NCI-H128 (cell line): Measurements from ENCODE around the gene GLMP.

ENCODE experiments used
- DNase-seq: peaks from one replicate; lab custom pipeline; 2025; ENCODE audit not compliant: unreplicated experiment; lab: John Stamatoyannopoulos, UW

GLMP gene

DNA sequence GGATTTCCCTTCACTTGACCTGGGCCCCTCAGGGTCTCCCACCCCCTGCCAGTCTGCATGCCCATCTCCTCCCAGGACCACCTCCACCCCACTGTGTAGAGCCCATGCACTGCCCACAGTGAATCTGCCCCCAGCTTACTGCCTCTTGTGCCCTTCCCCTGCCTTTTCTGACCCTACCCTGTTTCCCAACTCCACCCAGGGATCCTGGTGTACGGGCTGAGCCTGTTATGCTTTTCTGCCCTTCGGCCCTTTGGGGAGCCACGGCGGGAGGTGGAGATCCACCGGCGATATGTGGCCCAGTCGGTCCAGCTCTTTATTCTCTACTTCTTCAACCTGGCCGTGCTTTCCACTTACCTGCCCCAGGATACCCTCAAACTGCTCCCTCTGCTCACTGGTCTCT, 9.4 kb downstream of the GLMP start:
- no peak for DNase-seq

- no peak for DNase-seq
These were observed 10.0 kb downstream of the GLMP start for GRCh38 chr1:156285437-156285836.

DNA sequence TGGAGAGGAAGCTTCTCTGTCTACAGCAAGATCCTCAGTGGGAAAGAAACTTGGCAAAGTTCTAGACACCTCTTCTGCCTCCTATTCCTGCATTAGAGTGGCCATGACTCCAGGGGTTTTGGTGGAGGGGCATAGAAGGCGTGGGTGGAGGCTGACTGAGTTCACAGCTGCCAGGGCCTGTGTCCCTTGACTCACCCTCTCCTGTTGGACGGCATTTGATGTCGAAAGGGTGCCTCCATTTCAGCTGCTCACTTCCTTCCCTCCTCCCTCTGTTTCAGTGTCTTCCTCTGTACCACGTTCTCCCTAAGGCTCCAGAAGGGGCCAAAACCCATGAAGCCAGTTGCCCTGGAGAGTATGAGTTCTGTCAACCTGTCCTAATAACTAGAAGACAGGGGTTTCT, 10.7 kb downstream of the GLMP start:
- no peak for DNase-seq

DNA sequence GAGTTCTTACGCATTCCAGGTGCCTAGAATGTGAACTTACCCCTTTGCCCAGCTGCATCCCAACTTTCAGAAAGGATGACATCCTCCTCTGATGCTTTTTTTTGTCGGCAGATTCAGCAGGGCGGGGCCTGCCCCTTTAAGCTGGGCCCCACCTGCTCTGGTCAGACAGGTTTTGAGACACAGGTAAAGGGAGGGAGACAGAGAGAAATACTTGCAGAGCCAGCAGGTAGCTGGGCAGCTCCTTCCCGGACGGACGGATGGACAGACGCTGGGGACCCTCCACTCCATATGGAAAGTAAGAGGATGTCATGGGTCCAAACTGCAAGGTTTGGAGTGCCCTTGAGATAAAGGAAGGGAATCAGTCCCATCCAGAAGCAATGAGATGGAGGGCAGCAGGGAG, 11.4 kb downstream of the GLMP start, which contains the start of gene TMEM79:
TMEM79 (plus strand) TSS at position 214 of the 400 bp plus-strand sequence. CDS start 902 bp downstream, outside the sequence.
- DNase-seq, result no peak

GRCh38 chr1:156283521-156283920, 12.0 kb downstream of the GLMP start:
- no peak for DNase-seq

- peak; percentile 99 for DNase-seq
These were observed 12.8 kb downstream of the GLMP start, which contains the start of gene SMG5 for GRCh38 chr1:156282479-156283222. SMG5 (minus strand) TSS chr1:156282825; CDS start chr1:156282680, 145 bp downstream.

DNA sequence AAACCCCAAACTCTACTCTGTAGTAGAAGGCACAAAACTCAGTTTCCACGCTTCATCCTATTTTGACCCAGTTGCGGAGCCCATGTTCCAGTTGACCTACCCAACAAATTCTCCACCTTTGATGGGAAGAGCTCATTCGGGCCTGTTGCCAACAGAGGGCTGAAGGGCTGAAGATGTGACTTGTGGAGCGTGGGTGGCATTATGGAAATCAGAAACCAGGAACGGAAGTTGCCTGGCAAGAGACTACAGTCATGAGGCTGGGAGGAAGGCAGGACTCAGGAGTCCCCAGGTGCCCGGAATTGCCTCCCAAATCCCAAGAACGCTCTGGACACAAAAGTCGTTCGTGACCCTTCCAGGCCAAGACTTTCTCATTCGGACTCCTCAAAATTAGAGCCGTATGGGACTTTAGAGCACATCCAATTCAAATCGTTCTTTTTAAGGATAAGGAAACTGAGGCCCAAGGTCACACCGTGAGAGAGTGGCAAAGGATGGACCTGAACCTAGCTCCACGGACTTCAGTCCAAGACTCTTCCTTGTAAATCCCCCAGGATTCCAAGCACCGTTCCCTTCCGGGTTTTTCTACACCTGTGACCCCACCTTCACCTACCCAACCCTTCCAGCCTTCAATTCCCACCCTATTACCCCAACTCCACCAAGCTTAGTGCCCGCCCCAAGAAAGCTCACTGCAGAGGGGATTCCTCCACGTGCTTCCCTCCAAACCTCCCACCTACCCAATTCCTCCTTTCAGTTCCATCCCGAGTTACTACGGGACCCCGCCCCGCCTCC, 13.6 kb downstream of the GLMP start:
- DNase-seq, result no peak

- DNase-seq, result no peak
These were observed 14.2 kb downstream of the GLMP start for GRCh38 chr1:156281281-156281680.

DNA sequence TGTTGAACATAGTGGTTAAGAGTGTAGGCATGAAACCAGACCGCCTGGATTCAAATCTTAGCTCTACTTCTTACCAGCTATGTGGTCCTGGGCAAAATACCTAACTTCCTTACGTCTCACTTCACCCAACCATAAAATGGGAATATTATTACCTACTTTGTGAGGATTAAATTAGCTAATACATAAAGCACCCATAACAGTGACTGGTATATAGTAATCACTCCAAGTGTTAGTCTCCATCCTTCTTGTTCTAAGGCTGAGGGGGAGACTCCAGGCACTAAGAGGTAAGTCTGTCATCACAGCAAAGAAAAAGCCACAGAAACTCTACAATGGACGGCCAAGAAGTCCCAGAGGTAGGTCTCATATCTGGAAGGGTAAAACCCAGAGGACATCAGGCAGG, 15.6 kb downstream of the GLMP start:
- DNase-seq, result no peak

DNA sequence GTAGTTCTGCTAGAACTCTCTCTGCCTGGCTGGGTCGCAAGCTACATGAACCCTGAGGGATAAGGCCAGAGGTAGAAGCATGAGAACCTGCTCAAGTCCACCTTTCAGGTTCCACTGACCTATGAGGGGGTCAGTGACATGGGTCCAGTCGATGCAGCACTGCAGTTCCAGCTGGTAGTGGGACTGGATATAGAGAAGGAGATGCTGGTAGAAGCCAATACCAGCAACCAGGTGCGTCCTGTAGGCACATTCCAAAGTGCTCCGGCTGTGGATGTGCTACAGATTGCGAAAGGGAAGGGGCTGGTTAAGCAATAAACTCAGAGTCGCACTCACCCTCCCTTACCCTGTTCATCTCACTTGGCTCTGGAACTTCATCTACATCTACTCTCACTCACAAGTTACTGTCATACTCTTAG, 18.5 kb downstream of the GLMP start:
- DNase-seq, result no peak

DNA sequence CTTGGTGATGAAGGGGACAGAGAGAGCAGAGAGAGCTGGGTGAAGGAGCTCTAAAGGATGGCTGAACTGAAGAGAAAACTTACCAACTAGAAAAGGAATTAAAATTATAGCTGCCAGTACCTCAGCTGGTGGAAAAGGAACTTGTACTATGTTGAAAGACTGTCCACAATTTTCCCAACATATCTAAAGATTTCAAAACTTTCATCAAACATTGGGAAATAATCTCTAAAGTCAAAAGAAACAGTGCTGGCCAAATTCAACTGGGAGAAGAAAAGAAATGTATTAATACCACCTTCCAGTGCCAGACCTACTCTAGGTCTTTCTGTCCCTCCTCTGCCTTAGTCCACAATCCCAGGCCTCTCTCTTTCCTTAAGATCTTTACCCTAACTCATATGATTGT, 18.9 kb downstream of the GLMP start:
- no peak for DNase-seq

GRCh38 chr1:156270314-156270713, 25.2 kb downstream of the GLMP start:
- no peak for DNase-seq

- no peak for DNase-seq
These were observed 27.1 kb downstream of the GLMP start for GRCh38 chr1:156268336-156268735.

- DNase-seq, result no peak
These were observed 29.4 kb downstream of the GLMP start for GRCh38 chr1:156266051-156266450.

DNA sequence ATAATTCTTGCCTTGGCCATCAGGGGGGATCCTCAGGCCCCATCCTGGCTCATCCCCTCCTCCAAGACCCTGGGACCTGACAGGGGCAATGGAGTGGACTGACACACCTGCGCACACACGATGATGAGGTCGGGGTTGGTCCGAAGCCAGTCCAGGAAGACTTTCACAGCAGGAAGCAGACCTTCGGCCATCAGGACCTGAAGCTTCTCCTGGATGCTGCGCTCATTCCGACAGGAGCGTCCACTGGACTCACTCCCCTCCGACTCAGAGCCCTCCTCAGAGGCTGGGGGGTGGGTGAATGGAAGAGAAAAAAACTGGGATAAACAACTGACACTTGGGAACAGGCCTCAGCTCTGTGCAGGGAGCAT, 32.2 kb downstream of the GLMP start:
- no peak for DNase-seq

- DNase-seq, result no peak
These were observed 32.8 kb downstream of the GLMP start for GRCh38 chr1:156262461-156263287.

DNA sequence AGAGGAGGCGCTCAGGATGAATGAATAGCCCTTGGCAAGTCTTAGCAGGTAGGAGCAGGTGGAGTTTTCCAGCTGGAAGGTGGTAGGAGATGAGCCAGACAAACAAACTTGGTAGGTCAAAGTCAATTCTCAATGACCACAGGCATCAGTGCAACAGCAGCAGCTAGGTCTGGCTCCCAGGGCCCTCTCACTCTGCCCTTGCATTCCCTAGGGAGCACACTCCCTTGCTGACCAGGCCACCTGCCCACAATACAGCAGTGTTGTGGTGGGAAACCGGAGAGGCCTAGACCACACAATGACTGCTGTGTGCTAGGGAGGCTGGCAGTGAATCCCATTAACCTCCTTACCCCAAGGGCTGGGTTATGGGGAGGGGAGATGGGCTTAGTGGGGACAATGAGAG, 34.6 kb downstream of the GLMP start:
- no peak for DNase-seq

- DNase-seq, result no peak
These were observed 35.7 kb downstream of the GLMP start for GRCh38 chr1:156259805-156260204.

DNA sequence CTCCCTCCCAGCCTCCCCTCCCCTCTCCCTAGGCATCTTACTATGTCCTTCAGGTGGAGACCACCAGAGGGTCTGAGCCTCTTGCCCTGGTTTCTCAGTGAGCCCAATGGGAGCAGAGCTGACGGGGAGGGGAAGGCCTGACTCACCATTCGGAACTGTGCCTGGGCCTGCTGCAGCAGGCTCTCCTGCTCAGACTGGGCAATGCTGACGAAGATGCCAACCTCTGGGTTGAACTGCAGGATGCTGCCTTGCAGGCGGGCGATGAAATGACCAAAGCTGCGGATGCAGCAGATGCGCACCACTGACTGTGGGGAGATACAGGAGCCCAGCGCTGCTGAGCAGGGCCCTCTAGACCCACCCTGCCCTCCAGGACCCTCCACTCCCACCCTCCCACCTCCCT, 36.6 kb downstream of the GLMP start:
- DNase-seq, result no peak

DNA sequence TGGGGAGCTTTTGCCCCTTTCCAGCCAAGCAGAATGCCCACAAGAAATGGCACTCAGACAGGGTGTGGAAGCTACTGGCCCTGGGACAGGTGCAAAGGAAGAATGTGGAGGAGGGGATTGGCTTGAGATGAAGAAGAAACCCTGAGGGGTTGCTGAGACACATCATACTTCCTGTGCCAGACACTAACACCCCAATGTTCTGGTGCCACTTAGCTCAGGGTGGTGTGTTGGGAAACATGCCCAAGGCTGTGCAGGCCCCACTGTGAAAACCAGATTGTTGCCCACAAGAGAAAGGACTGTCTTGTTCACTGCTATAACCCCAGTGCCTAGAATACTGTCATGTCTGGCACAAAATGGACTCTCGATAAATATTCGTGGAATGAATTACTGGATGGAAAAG, 37.8 kb downstream of the GLMP start:
- no peak for DNase-seq

DNA sequence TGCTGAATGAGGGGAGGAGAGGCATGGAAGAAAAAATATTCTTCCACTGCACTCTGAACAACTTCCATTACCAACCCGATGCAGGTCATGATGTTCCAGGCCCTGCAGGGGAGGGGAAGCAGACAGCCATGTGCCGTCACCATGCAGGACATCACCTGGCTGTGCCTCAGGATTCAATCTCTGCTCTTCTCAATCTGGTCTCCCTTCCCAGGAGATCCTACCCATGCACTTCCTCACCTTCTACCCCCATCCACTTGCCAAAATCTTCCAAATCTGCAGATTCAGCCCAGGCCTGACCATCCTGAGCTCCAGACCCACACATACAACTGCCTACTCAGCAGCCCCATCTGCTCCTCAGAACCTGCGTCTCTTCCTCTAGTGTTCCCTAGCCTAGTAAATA, 41.8 kb downstream of the GLMP start:
- DNase-seq, result no peak
